ENCODE results near the gene SCN7A.
"Not testable (repeated sequence)": the region's sequence is repeated elsewhere in the genome, so short reads cannot be mapped to it uniquely, and the experiment has no call there.

Gene SCN7A

GRCh38 chr2:166458674-166459073 is 35.4 kb downstream of the SCN7A start:
- no peak for TF ChIP-seq CTCF (IDR thresholded peaks at IDR 0.05; ENCODE audit: low read depth, low read length, missing control alignments)
- no peak for DNase-seq (ENCODE audit: low read depth)

GRCh38 chr2:166455823-166456222 is 38.2 kb downstream of the SCN7A start:
- H3K4me3 ChIP-seq (ENCODE audit: low read depth, low read length); DNase-seq (ENCODE audit: low read depth): not testable (repeated sequence)

More at GRCh38 chr2:166458674-166459073, 35.4 kb downstream of the SCN7A start:
- H3K4me3 ChIP-seq (ENCODE audit: low read depth, low read length), result no peak overlapping the region

GRCh38 chr2:166454006-166454595 is 39.9 kb downstream of the SCN7A start:
- DNase-seq (ENCODE audit: low read depth), result no peak
- no peak overlapping the region for H3K4me3 ChIP-seq (ENCODE audit: low read depth, low read length)
- no peak for TF ChIP-seq CTCF (IDR thresholded peaks at IDR 0.05; ENCODE audit: low read depth, low read length, missing control alignments)

- no peak for DNase-seq (ENCODE audit: low read depth)
- TF ChIP-seq CTCF (IDR thresholded peaks at IDR 0.05; ENCODE audit: low read depth, low read length, missing control alignments), result no peak
- H3K4me3 ChIP-seq (ENCODE audit: low read depth, low read length), result no peak overlapping the region
Measured at GRCh38 chr2:166451468-166451867, 42.6 kb downstream of the SCN7A start.

- DNase-seq (ENCODE audit: low read depth), result no peak
- no peak for TF ChIP-seq CTCF (IDR thresholded peaks at IDR 0.05; ENCODE audit: low read depth, low read length, missing control alignments)
- H3K4me3 ChIP-seq (ENCODE audit: low read depth, low read length), result no peak overlapping the region
Measured at GRCh38 chr2:166449439-166449838, 44.6 kb downstream of the SCN7A start.

GRCh38 chr2:166448106-166448505 is 45.9 kb downstream of the SCN7A start:
- no peak for TF ChIP-seq CTCF (IDR thresholded peaks at IDR 0.05; ENCODE audit: low read depth, low read length, missing control alignments)
- DNase-seq (ENCODE audit: low read depth), result no peak
- H3K4me3 ChIP-seq (ENCODE audit: low read depth, low read length), result no peak overlapping the region

GRCh38 chr2:166444306-166444705 is 49.7 kb downstream of the SCN7A start:
- no peak overlapping the region for H3K4me3 ChIP-seq (ENCODE audit: low read depth, low read length)
- no peak for DNase-seq (ENCODE audit: low read depth)
- no peak for TF ChIP-seq CTCF (IDR thresholded peaks at IDR 0.05; ENCODE audit: low read depth, low read length, missing control alignments)
